Measurements from ENCODE around the gene EVI2B.
"Not testable (repeated sequence)": the region's sequence is repeated elsewhere in the genome, so short reads cannot be mapped to it uniquely, and the experiment has no call there.

EVI2B gene

DNA sequence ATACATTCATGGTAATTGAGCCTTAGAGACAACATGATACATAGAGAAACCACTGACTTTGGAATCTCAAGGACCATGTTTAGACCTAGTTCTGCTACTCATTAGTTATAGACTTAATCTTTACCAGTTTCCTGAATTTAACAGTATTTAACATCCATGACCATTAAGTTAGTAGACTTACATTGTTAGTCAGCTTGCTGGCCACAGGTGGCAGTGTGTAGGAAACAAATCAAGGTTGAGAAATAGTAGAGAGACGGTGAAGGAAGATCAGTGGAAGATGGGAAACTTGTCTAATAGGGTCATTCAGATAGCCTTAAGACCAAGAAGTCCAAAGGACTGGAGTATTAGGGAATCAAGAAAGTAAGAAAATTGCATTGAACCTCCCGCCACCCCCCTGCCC lies 47.8 kb downstream of the EVI2B start:
- DNase-seq, result no peak

DNA sequence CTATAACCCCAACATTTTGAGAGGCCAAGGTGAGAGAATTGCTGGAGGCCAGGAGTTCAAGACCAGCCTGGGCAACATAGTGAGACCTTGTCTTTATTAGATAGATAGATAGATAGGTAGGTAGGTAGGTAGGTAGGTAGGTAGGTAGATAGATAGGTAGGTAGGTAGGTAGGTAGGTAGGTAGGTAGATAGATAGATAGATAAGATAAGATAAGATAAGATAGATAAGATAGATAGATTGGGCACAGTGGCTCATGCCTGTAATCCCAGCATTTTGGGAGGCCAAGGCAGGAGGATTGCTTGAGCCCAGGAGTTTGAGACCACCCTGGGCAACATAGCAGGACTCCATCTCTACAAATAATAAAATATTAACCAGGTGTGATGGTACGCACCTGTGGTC lies 50.9 kb downstream of the EVI2B start:
- DNase-seq, result not testable (repeated sequence)

DNA sequence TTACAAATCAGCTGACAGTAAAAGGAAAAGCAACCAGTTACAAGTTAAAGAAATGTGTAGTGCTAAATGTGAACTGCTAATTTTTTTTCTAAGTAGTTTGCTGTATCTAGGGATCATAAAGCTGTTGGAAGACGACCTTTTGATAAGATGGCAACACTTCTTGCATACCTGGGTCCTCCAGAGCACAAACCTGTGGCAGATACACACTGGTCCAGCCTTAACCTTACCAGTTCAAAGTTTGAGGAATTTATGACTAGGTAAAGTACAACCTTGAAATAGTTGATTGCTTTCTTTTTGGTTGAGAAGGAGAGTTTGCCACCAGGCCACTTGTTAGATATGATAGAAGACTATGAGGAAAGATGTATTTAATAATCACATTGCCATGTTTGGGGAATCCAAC lies 52.3 kb downstream of the EVI2B start:
- DNase-seq, result no peak

DNA sequence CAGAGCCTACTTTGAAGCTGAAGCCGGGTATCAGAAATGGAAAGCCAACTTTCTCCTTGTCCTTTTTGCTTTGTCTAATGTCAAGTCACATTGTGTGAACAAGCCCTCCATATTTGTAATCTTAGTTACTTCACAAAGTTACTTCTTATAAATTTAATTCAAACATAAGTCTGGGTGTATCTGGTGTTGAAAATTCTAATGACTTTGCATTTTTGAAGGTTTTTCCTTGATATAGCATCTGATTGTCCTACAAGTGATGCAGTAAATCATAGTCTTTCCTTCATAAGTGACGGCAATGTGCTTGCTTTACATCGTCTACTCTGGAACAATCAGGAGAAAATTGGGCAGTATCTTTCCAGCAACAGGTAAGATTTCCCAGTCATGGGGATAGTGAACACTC lies 53.7 kb downstream of the EVI2B start:
- no peak for DNase-seq

DNA sequence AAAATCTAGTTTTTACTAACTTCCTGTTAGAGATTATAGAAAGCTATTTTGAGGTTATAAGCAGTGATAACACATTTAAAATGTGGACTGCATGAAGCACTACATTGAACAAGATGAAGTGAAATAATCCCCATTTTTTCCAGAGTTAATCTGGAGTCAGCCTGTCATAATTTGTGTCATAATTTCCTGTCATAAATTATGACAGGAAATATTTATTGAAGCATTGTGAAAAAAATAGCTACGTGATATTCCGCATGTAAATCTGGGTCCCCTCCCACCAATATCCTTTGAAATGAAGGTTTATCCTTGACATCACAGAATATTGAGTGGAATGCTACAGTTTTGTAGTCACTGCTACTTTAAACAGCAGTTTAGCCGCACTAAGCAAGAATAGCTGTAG lies 56.9 kb downstream of the EVI2B start:
- DNase-seq, result no peak

DNA sequence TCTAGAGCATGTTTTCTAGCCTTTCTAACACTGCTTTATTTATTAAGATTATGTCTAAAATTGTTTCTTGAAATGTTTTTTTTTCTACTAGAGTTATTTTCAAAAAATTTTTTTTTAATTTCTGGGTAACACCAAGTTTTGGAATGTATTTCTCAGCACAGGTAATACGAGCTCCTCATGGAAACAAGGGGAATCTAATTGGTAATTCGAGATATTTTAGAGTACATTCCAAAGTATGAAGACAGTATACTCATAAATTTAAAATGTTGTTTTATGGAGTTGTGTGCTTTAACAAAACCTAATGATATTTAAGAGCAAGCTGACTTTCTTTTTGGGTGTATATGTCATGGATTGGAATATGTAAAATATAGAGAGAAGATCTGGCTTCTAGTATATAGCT lies 59.2 kb downstream of the EVI2B start:
- DNase-seq, result no peak

Measured in NCI-H748 treated with DMSO at 0.1 percent for 48 hours (cell line).